ENCODE data around the gene CDKAL1.

GRCh38 chr6:20976391-20976918, 442.2 kb downstream of the CDKAL1 start:
- TF ChIP-seq CTCF (IDR thresholded peaks at IDR 0.05) (no peak), POLR2A (IDR thresholded peaks at IDR 0.05) (no peak), EP300 (IDR thresholded peaks at IDR 0.05) (no peak)
